NOMO-1 (cell line): ENCODE results near the gene RBM27.
A peak's percentile ranks its signal among the peaks of the same experiment; 100 is the strongest.
"Not testable (repeated sequence)": the region's sequence is repeated elsewhere in the genome, so short reads cannot be mapped to it uniquely, and the experiment has no call there.

ENCODE experiments used
- DNase-seq, 2 experiments: peaks; one replicate each; lab custom pipeline; 2025; ENCODE audit not compliant: unreplicated experiment in 2 of 2; lab: John Stamatoyannopoulos, UW

The RBM27 gene, protein sequence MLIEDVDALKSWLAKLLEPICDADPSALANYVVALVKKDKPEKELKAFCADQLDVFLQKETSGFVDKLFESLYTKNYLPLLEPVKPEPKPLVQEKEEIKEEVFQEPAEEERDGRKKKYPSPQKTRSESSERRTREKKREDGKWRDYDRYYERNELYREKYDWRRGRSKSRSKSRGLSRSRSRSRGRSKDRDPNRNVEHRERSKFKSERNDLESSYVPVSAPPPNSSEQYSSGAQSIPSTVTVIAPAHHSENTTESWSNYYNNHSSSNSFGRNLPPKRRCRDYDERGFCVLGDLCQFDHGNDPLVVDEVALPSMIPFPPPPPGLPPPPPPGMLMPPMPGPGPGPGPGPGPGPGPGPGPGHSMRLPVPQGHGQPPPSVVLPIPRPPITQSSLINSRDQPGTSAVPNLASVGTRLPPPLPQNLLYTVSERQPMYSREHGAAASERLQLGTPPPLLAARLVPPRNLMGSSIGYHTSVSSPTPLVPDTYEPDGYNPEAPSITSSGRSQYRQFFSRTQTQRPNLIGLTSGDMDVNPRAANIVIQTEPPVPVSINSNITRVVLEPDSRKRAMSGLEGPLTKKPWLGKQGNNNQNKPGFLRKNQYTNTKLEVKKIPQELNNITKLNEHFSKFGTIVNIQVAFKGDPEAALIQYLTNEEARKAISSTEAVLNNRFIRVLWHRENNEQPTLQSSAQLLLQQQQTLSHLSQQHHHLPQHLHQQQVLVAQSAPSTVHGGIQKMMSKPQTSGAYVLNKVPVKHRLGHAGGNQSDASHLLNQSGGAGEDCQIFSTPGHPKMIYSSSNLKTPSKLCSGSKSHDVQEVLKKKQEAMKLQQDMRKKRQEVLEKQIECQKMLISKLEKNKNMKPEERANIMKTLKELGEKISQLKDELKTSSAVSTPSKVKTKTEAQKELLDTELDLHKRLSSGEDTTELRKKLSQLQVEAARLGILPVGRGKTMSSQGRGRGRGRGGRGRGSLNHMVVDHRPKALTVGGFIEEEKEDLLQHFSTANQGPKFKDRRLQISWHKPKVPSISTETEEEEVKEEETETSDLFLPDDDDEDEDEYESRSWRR

GRCh38 chr5:146203011-146203871 lies at the start of gene RBM27:
Gene RBM27, plus strand, starts transcription at chr5:146203605. Its CDS starts 161 bp downstream, at chr5:146203766.
- DNase-seq: peak; percentile 97 to 98

- DNase-seq: no peak
Measured at GRCh38 chr5:146158255-146158654, 45.1 kb upstream of the RBM27 start.

DNA sequence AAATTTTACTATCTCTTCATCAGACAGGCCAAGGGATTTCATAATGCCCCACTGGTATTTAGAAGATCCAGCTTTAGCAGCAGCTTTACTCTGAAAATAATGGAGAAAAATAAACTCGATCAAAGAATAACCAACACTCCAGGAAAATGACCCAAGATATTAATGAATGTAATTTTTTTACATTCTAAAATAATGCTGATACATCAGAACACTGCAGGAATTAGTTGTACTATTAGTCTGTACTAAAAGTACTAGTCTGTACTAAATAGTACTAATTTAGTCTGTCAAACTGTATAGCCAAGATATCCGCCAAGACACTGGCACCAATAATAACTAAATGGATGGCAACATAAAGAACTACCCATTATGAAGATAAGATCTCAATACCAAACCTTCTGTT lies 39.0 kb upstream of the RBM27 start:
- DNase-seq: no peak

- no peak for DNase-seq
Measured at GRCh38 chr5:146165460-146165859, 37.9 kb upstream of the RBM27 start.

DNA sequence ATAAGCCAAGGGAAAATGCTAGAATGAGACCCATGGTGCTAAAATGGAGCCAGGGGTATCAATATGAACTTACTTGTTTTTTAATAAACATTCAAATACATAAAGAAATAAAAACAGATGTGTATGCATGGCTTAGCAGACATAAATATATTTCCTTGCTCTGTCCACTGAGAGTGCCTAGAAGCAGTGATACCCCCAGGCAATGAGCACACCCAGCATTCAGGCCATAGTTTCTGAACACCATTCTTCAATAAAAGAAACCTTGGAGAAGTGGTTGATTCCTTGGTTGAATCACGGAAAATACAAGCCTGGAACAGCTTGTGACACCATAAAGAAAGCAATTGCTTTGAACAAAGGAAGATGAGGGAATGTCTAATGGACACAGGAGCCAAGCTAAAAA lies 37.5 kb upstream of the RBM27 start:
- no peak for DNase-seq

DNA sequence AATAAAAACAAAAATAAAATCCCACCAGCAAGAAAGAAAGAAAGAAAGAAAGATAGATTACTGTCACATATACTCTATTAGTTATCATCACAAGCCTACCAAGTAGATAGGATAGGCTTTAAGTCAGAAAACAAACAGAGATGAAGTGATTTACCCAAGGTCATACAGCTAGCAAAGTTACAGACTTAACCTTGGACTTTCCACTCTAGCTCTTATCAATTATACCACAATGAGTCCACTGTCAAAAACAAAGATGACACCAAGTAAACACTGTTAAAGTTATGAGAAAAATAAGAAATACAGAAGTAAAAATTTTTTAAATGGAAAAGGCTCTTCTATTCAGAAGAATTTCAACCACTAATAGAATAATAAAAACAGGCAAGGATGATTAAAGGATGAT lies 34.3 kb upstream of the RBM27 start:
- no peak for DNase-seq

DNA sequence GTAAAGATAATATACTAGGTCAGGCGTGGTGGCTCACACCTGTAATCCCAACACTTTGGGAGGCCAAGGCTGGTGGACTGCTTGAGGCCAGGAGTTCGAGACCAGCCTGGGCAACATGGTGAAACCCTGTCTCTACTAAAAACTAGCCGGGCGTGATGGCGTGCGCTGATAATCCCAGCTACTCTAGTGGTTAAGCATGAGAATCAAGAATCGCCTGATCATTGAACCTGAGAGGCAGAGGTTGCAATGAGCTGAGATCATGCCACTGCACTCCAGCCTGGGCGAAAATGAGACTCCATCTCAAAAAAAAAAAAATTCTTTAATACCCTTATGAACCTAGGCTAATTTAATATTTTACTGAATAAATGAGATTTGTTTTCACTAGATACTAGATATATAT lies 30.4 kb upstream of the RBM27 start:
- DNase-seq: not testable (repeated sequence)

DNA sequence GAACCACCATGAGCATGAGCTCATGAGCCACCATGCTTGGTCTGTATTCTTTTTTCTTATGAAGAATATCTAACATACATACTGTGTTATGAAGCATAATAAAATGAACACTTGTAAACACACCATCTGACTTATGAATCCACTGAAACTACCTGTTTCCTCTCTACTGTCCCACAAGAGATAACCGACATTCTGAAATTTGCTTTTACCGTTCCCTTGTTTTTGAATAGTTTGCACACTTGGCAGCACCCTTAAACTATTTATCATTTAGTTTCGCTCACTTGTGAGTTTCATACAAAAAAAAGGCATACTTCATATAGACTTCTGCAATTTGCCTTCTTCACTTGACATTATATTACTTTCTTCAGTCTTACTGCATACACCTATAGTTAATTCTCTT lies 29.8 kb upstream of the RBM27 start:
- DNase-seq: no peak

DNA sequence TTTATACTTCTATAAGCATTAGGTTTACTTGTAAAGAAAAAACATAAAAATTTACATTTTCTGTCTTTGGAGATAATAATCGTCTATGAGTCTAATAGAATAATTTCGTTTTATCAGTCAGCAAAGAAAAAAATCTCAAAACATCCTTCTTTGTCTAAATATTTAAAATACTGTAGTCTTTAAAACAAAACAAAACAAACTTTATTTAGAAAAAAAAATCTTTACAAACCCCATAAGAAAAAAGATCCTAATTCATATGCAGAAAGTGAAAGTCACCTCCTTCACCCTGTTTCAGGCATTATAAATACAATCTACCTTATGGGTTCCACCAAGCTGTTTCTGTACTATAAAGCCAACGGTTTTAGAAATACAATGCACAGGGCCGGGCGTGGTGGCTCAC lies 26.6 kb upstream of the RBM27 start:
- no peak for DNase-seq

- DNase-seq: no peak
Measured at GRCh38 chr5:146179696-146180095, 23.7 kb upstream of the RBM27 start.

DNA sequence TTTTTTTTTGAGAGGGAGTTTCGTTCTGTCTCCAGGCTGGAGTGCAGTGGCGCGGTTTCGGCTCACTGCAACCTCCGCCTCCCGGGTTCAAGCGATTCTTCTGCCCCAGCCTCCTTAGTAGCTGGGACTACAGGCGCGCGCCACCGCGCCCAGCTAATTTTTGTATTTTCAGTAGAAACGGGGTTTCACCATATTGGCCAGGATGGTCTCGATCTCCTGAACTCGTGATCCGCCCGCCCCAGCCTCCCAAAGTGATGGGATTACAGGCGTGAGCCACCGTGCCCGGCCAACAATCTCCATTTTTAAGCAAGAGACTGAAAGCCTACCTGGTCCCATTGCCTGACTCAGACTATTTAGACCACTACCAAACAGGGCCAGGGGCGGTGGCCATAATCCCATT lies 20.0 kb upstream of the RBM27 start:
- DNase-seq: not testable (repeated sequence)

- DNase-seq: no peak
Measured at GRCh38 chr5:146185161-146185560, 18.2 kb upstream of the RBM27 start.

- DNase-seq: no peak
Measured at GRCh38 chr5:146188358-146188757, 15.0 kb upstream of the RBM27 start.

- DNase-seq: no peak
Measured at GRCh38 chr5:146192571-146193043, 10.8 kb upstream of the RBM27 start.

- no peak for DNase-seq
Measured at GRCh38 chr5:146193285-146193684, 10.1 kb upstream of the RBM27 start.

- not testable (repeated sequence) for DNase-seq
Measured at GRCh38 chr5:146194997-146195396, 8.4 kb upstream of the RBM27 start.

DNA sequence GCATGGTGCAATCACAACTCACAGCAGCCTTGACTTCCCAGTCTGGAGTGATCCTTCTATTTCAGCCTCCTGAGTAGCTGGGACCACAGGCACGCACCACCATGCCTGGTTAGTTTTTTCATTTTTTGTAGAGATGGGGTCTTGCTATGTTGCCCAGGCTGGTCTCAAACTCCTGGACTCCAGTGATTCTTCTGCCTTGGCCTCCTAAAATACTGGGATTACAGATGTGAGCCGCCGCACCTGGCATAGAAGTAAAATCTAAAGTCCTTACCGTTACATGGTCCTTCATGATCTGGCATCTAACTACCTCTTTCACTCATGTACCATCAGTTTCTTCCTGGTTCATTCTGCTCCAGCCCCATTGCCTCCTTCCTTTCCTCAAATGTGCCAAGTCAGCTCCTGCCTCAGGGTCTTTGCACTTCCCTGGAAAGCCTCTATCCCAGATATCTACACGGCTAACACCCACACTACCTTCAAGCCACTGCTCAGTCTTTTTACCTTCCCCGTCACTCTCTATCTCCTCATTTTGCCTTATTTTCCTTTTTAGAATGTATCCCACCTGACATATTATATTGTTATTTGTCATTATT lies 6.9 kb upstream of the RBM27 start:
- no peak for DNase-seq

- no peak for DNase-seq
Measured at GRCh38 chr5:146199176-146199815, 4.1 kb upstream of the RBM27 start.

GRCh38 chr5:146201795-146202194 lies 1.6 kb upstream of the RBM27 start:
- not testable (repeated sequence) for DNase-seq

- no peak for DNase-seq
Measured at GRCh38 chr5:146203872-146204192, 427 bp downstream of the RBM27 start.
